Subcutaneous preadipocyte (primary cell): ENCODE data around the gene IGSF1. TPM values are rescaled to one million over a fixed set of nuclear protein-coding genes. Genes with fewer than 3 reads are reported as not detected.

ENCODE experiments used
- total RNA-seq: library from RNA; depleted of rRNA; stranded (reverse); fragments of >200 nt; gene quantifications from 2 replicates; pipeline ENCODE4 v1.2.3, GENCODE V29; 2012

IGSF1 gene
- total RNA-seq, result under 0.01 TPM in 1 of 2 replicates, not detected in the other

DNA sequence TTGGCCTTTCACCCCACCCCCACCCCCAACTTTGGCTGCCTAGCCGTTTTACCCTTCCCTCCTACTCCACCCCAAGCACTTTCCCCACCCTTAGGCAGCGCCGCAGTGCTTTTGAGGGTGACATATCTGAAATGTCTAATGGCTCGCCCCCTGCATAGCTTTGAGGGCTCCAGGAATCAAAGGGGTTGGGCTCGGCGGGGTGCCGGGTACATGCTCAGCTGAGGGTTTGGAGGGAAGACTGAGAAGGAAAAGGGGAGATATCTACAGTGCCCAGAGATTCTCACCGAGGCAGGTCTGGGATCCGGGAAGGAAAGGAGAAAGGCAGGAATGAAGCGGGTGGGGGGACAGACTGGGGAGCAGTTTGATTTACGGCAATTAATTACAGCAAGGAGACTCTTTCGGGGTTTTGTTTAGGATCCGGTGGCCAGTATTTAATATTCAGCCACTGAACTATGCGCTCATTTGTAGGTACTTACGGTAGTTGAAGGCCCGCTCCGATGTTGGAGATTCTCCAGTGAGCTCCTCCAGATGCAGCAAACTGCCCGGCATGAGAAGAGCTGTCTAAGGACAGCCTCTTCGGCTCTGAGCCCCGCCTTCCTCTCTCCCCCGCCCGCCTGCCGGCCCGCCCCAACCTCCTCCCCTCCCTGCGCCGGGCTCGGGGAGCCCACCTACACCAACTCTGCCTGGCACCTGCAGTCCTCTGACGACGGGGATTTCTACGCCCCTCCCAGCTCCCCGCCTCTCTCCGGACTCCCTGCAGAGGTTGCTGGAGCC is at the start of gene IGSF1:
TSS of gene IGSF1 (minus strand) at position 569 of the 774 bp plus-strand sequence. CDS start 2,632 bp downstream, outside the sequence.

Other genes with a start within 250 kb of the IGSF1 start
- gene ARHGAP36, start 231.0 kb downstream of the IGSF1 start, total RNA-seq, result not detected in 2 replicates